Trophoblast cell (in vitro differentiated cells and primary cell): ENCODE measurements around the gene ACTL8.

Source experiments
- DNase-seq, 2 donors: peaks; one replicate each; pipeline ENCODE4 v3.0.0-alpha.2; 2016
- H2AFZ ChIP-seq: 2 replicates; pipeline ENCODE4 v1.6.1; 2013; ENCODE audit warnings: low read length, moderate library complexity, mild to moderate bottlenecking; ENCODE audit not compliant: insufficient read depth, poor library complexity
- H2AK5ac ChIP-seq: 2 replicates; pipeline ENCODE4 v1.6.1; 2013; ENCODE audit warnings: mild to moderate bottlenecking, low read length
- H2BK120ac ChIP-seq: 2 replicates; pipeline ENCODE4 v1.6.1; 2013; ENCODE audit warnings: low read length, mild to moderate bottlenecking, moderate library complexity; ENCODE audit not compliant: insufficient read depth, poor library complexity
- H2BK12ac ChIP-seq: 2 replicates; pipeline ENCODE4 v1.6.1; 2013; ENCODE audit warnings: mild to moderate bottlenecking, low read length, moderate library complexity
- H2BK5ac ChIP-seq: 2 replicates; pipeline ENCODE4 v1.6.1; 2013; ENCODE audit warnings: low read length, low read depth, moderate library complexity, mild to moderate bottlenecking; ENCODE audit not compliant: poor library complexity
- H3K14ac ChIP-seq: 2 replicates; pipeline ENCODE4 v1.6.1; 2013; ENCODE audit warnings: mild to moderate bottlenecking, low read length
- H3K18ac ChIP-seq: 2 replicates; pipeline ENCODE4 v1.6.1; 2013; ENCODE audit warnings: mild to moderate bottlenecking, low read length
- H3K23ac ChIP-seq: 2 replicates; pipeline ENCODE4 v1.6.1; 2013; ENCODE audit warnings: low read length
- H3K27ac ChIP-seq: 2 replicates; pipeline ENCODE4 v1.5.1; 2013; ENCODE audit warnings: low read depth, mild to moderate bottlenecking, inconsistent platforms, low read length, moderate library complexity
- H3K27me3 ChIP-seq: 2 replicates; pipeline ENCODE4 v1.6.1; 2013; ENCODE audit warnings: inconsistent platforms, mild to moderate bottlenecking, low read length, moderate library complexity; ENCODE audit not compliant: insufficient read depth
- H3K36me3 ChIP-seq, 2 experiments: 1 replicate in 1 of 2; 2 replicates in 1 of 2; pipeline ENCODE4 v1.6.1; 2013; ENCODE audit warnings: low read length in 2 of 2, mild to moderate bottlenecking in 2 of 2, moderate library complexity in 1 of 2; ENCODE audit not compliant: insufficient read depth in 2 of 2, control insufficient read depth in 1 of 2
- H3K4ac ChIP-seq: 2 replicates; pipeline ENCODE4 v1.6.1; 2013; ENCODE audit warnings: low read depth, mild to moderate bottlenecking, low read length, moderate library complexity
- H3K4me1 ChIP-seq, 2 experiments: 1 replicate in 1 of 2; 2 replicates in 1 of 2; pipeline ENCODE4 v1.6.1; 2013; ENCODE audit warnings: low read length in 2 of 2, mild to moderate bottlenecking in 2 of 2, moderate library complexity in 1 of 2; ENCODE audit not compliant: insufficient read depth in 2 of 2, control insufficient read depth in 1 of 2
- H3K4me2 ChIP-seq: 2 replicates; pipeline ENCODE4 v1.6.1; 2013; ENCODE audit warnings: inconsistent platforms, mild to moderate bottlenecking, low read length, moderate library complexity
- H3K4me3 ChIP-seq: 2 replicates; pipeline ENCODE4 v1.5.1; 2013; ENCODE audit warnings: mild to moderate bottlenecking, low read depth, low read length, inconsistent platforms
- H3K79me1 ChIP-seq: one replicate; pipeline ENCODE4 v1.6.1; 2013; ENCODE audit warnings: low read length
- H3K79me2 ChIP-seq: 2 replicates; pipeline ENCODE4 v1.6.1; 2013; ENCODE audit warnings: low read length, mild to moderate bottlenecking; ENCODE audit not compliant: control insufficient read depth, insufficient read depth, poor library complexity
- H3K9ac ChIP-seq: 2 replicates; pipeline ENCODE4 v1.6.1; 2013; ENCODE audit warnings: mild to moderate bottlenecking, low read length
- H3K9me3 ChIP-seq: 2 replicates; pipeline ENCODE4 v1.6.1; 2013; ENCODE audit warnings: low read depth, mild to moderate bottlenecking, control low read depth, inconsistent platforms, low read length; ENCODE audit not compliant: insufficient read depth
- H4K12ac ChIP-seq: 2 replicates; pipeline ENCODE4 v1.6.1; 2013; ENCODE audit warnings: low read depth, mild to moderate bottlenecking, low read length, moderate library complexity
- H4K8ac ChIP-seq: 2 replicates; pipeline ENCODE4 v1.6.1; 2013; ENCODE audit warnings: low read depth, mild to moderate bottlenecking, low read length, moderate library complexity
- H4K91ac ChIP-seq: one replicate; pipeline ENCODE4 v1.6.1; 2013; ENCODE audit warnings: low read depth, mild to moderate bottlenecking, low read length, moderate library complexity
- WGBS: extraction: QIAGEN DNeasy Blood & Tissue Kit; methylation state at CpG from one replicate; pipeline ENCODE4 v1.1.7; 2013; ENCODE audit warnings: missing lambda C conversion rate; ENCODE audit not compliant: insufficient read length, insufficient coverage; ENCODE audit errors: extremely low coverage; 5-methylcytosine and 5-hydroxymethylcytosine counted together

Gene ACTL8

DNA sequence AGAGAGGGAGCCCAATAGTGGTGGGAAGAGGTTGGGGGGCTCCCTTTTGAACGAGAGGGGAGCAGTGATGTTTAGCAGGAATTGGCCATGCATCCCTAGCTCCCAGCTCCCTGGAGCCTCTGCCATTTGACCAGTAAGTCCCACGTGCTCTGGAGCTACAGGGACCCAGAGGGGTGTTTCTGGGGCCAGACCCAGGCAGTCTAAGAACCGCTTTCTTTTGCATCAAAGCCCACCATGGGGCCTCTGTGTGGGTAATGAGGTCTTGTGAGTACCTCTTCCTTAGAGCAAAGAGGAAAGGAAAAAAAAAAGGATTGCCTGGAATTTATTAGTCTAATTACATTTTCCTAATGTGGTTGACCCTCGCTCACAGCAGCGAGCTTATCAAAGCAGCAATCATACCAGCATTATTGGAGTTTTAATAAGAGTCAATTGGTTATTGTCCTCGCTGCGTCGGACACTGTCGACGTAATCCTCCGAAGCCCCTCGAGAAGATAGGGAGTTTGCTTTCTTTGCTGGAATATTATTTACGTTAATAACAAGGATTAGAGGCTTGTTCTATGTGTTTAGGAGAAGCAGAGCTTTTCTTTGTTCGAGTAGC, 17.6 kb downstream of the ACTL8 start:
- no peak overlapping the region for H3K4me2 ChIP-seq
- H3K18ac ChIP-seq, result no peak overlapping the region
- H3K4ac ChIP-seq, result no peak overlapping the region
- no peak overlapping the region for H2BK120ac ChIP-seq
- H3K23ac ChIP-seq, result no peak overlapping the region
- no peak overlapping the region for H3K4me3 ChIP-seq
- H4K12ac ChIP-seq, result no peak overlapping the region
- H4K91ac ChIP-seq, result no peak overlapping the region
- no peaks in the 10 kb centered on the region for H3K79me1 ChIP-seq
- no CpG with 5 or more reads among the region's 14 CpGs for WGBS
- H3K36me3 ChIP-seq, result no peaks in the 10 kb centered on the region
- no peaks in the 10 kb centered on the region for H3K9me3 ChIP-seq
- H3K79me2 ChIP-seq, result no peaks in the 10 kb centered on the region
- no peak overlapping the region for H2AFZ ChIP-seq
- no peak overlapping the region for H3K9ac ChIP-seq
- H2AK5ac ChIP-seq, result no peak overlapping the region
- no peak overlapping the region for H2BK12ac ChIP-seq
- no peak for DNase-seq
- no peak overlapping the region for H3K14ac ChIP-seq
- no peak overlapping the region for H2BK5ac ChIP-seq
- no peak overlapping the region for H4K8ac ChIP-seq
- H3K27me3 ChIP-seq, result no peaks in the 10 kb centered on the region
- H3K27ac ChIP-seq, result no peak overlapping the region
- no peaks in the 10 kb centered on the region for H3K4me1 ChIP-seq

DNA sequence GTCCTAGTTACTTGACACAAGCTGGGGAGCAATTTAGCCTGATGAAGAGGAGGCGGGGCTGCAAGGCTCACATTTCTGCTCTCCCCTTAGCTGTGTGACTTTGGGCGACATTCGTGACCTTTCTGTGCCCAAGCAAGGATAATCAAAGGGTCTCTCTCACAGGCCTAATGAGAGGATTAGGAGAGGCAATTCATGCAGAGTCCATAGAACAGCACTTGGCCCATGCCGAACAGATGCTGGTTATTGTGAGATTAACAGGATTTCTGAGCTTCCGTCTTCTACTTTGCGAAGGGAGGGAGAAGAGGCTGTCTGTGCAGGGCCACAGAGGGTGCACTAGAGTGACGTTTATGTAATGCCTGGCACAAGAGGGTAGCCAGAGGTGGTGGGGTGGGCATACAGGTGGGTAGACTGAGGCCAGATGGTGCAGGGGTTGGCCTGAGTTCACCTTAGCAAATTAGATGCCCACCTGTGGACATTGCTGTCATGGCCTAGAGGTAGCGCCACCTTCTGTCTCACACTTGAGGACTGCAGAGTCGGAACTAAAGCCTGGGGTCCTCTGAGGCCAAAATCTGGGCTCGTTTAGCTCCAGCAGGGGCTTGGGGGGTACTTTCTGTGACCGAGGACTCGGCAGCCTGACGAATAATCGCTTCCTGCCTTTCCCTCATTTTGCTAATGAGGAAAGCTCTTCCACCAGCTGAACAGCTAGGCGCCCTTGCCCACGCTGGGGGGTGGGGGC, 18.6 kb downstream of the ACTL8 start:
- H3K4ac ChIP-seq, result no peak overlapping the region
- WGBS, result no CpG with 5 or more reads among the region's 16 CpGs
- no peak overlapping the region for H2BK120ac ChIP-seq
- no peak overlapping the region for H3K4me3 ChIP-seq
- no peak for DNase-seq
- H2AK5ac ChIP-seq, result no peak overlapping the region
- H2BK12ac ChIP-seq, result no peak overlapping the region
- H3K18ac ChIP-seq, result no peak overlapping the region
- H4K12ac ChIP-seq, result no peak overlapping the region
- no peak overlapping the region for H2AFZ ChIP-seq
- no peak overlapping the region for H3K4me2 ChIP-seq
- H3K14ac ChIP-seq, result no peak overlapping the region
- no peaks in the 10 kb centered on the region for H3K27me3 ChIP-seq
- no peak overlapping the region for H3K23ac ChIP-seq
- no peak overlapping the region for H4K91ac ChIP-seq
- H3K79me1 ChIP-seq, result no peaks in the 10 kb centered on the region
- H3K4me1 ChIP-seq, result no peaks in the 10 kb centered on the region
- H3K27ac ChIP-seq, result no peak overlapping the region
- no peak overlapping the region for H3K9ac ChIP-seq
- H2BK5ac ChIP-seq, result no peak overlapping the region
- no peaks in the 10 kb centered on the region for H3K9me3 ChIP-seq
- no peaks in the 10 kb centered on the region for H3K36me3 ChIP-seq
- H4K8ac ChIP-seq, result no peak overlapping the region
- H3K79me2 ChIP-seq, result no peaks in the 10 kb centered on the region

DNA sequence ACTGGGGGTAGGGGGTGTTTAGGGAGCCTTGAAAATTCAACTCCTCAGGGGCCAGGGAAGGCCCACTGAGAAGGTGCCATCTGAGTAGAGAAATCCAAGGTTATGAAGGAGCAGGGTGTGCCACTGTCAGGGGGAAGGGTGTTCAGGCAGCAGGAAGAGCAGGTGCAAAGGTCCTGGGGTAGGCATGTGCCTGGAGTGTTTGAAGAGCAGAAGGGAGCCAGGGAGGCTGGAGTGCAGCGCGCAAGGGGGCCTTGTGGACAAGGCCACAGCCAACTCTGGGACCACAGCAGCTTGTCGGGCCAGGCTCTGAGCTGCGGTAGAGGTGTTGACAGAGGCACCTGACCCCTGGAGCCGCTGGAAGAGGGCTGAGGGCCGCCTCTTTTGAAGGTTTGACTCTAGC, 19.3 kb downstream of the ACTL8 start:
- H3K9me3 ChIP-seq, result no peaks in the 10 kb centered on the region
- H3K27me3 ChIP-seq, result no peaks in the 10 kb centered on the region
- H2BK5ac ChIP-seq, result no peak overlapping the region
- no peak overlapping the region for H2BK120ac ChIP-seq
- H2BK12ac ChIP-seq, result no peak overlapping the region
- H3K4me2 ChIP-seq, result no peak overlapping the region
- H4K91ac ChIP-seq, result no peak overlapping the region
- no peak for DNase-seq
- no peaks in the 10 kb centered on the region for H3K79me1 ChIP-seq
- no peak overlapping the region for H3K18ac ChIP-seq
- no peaks in the 10 kb centered on the region for H3K4me1 ChIP-seq
- H2AFZ ChIP-seq, result no peak overlapping the region
- no peak overlapping the region for H3K14ac ChIP-seq
- no peak overlapping the region for H2AK5ac ChIP-seq
- WGBS, result no CpG with 5 or more reads among the region's 6 CpGs
- no peaks in the 10 kb centered on the region for H3K36me3 ChIP-seq
- H3K9ac ChIP-seq, result no peak overlapping the region
- H3K4ac ChIP-seq, result no peak overlapping the region
- no peak overlapping the region for H3K27ac ChIP-seq
- no peak overlapping the region for H3K23ac ChIP-seq
- H3K4me3 ChIP-seq, result no peak overlapping the region
- no peak overlapping the region for H4K8ac ChIP-seq
- no peak overlapping the region for H4K12ac ChIP-seq
- H3K79me2 ChIP-seq, result no peaks in the 10 kb centered on the region

DNA sequence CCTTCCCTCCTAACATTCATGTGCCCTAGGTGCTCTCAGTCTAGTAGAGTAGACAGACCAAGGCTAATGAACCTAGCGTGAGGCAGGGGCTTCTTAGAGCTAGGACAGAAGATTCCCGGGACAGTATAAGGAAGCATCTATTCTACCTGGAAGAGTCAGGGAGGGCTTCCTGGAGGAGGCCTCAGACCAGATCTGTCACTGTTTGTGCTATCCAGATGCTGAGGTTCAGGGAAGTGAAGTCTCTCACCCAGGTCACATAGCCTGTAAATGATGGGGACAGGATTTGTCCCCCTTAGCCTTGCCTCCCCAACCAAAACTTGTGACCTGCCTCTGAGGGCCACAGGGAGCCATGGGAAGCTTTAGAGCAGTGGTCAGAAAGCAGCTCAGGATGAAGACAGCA, 20.7 kb downstream of the ACTL8 start:
- no peak overlapping the region for H2BK120ac ChIP-seq
- H4K91ac ChIP-seq, result no peak overlapping the region
- H3K79me2 ChIP-seq, result no peaks in the 10 kb centered on the region
- H3K79me1 ChIP-seq, result no peaks in the 10 kb centered on the region
- no peaks in the 10 kb centered on the region for H3K36me3 ChIP-seq
- H2BK5ac ChIP-seq, result no peak overlapping the region
- H4K12ac ChIP-seq, result no peak overlapping the region
- no peak overlapping the region for H3K27ac ChIP-seq
- no peak overlapping the region for H2BK12ac ChIP-seq
- H3K27me3 ChIP-seq, result no peaks in the 10 kb centered on the region
- H3K9me3 ChIP-seq, result no peaks in the 10 kb centered on the region
- WGBS, result no CpG with 5 or more reads among the region's 2 CpGs
- H3K14ac ChIP-seq, result no peak overlapping the region
- no peak overlapping the region for H2AK5ac ChIP-seq
- H4K8ac ChIP-seq, result no peak overlapping the region
- H3K4me1 ChIP-seq, result no peaks in the 10 kb centered on the region
- no peak for DNase-seq
- no peak overlapping the region for H2AFZ ChIP-seq
- no peak overlapping the region for H3K4me2 ChIP-seq
- H3K4me3 ChIP-seq, result no peak overlapping the region
- no peak overlapping the region for H3K23ac ChIP-seq
- no peak overlapping the region for H3K18ac ChIP-seq
- no peak overlapping the region for H3K9ac ChIP-seq
- no peak overlapping the region for H3K4ac ChIP-seq
